Measurements from ENCODE around the gene GSPT1. TPM values are rescaled to one million over a fixed set of nuclear protein-coding genes. Genes with fewer than 3 reads are reported as not detected.
"Not testable (repeated sequence)": the region's sequence is repeated elsewhere in the genome, so short reads cannot be mapped to it uniquely, and the experiment has no call there.

The GSPT1 gene
- total and polyA plus RNA-seq, 4 donors: 60.4 to 98.3 (median 80.3) TPM

DNA sequence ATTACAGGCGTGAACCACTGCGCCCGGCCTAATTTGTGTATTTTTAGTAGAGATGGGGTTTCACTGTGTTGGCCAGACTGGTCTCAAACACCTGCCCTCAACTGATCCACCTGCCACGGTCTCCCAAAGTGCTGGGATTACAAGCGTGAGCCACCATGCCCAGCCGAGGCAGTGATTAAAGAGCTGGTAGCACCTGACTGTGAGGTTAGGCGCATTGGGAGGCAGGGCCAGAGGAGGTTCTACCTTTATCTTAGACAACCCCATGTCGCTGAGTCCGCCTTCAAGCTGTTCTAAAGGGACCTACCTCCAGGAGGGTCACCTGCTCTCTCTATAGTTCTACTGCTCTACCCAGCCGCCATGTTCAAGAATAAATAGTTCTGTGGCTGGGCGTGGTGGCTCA, 72.5 kb downstream of the GSPT1 start:
- no peak for DNase-seq (ENCODE audit: low read depth in 4 of 6, low spot score in 6 of 6)
- Histone ChIP-seq H3K4me3 (ENCODE audit: low read depth, low read length) (no peak overlapping the region), H3K27me3 (ENCODE audit: control insufficient read depth, insufficient read depth, low read length) (no peaks in the 10 kb centered on the region), H3K36me3 (ENCODE audit: control insufficient read depth, insufficient read depth, low read length) (peaks cover 74% of the 10 kb centered on the region), H3K4me1 (ENCODE audit: control insufficient read depth, insufficient read depth, low read length) (no peaks in the 10 kb centered on the region), H3K9me3 (ENCODE audit: control insufficient read depth, insufficient read depth, low read length) (no peaks in the 10 kb centered on the region), H3K27ac (ENCODE audit: low read depth, low read length) (no peak overlapping the region)
- 98% methylated on average over 6 of the region's 11 CpGs for WGBS (ENCODE audit: insufficient coverage)

DNA sequence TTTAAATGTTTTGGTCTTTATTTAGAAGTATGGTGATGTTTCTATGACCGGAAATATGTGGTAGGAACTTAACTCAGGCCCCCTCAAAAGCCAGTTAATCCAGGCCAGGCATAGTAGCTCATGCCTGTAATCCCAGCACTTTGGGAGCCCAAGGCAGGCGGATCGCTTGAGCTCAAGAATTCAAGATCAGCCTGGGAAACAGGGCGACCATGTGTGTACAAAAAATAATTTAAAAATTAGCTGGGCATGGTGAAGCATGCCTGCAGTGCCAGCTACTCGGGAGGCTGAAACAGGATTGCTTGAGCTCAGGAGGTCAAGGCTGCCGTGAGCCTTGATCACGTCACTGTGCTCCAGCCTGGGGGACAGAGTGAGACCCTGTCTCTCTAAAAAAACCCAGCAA, 74.7 kb downstream of the GSPT1 start:
- H3K27me3 ChIP-seq (ENCODE audit: control insufficient read depth, insufficient read depth, low read length): no peaks in the 10 kb centered on the region
- no peak overlapping the region for H3K4me3 ChIP-seq (ENCODE audit: low read depth, low read length)
- H3K4me1 ChIP-seq (ENCODE audit: control insufficient read depth, insufficient read depth, low read length): no peaks in the 10 kb centered on the region
- no peak for DNase-seq (ENCODE audit: low read depth in 4 of 6, low spot score in 6 of 6)
- no peaks in the 10 kb centered on the region for H3K9me3 ChIP-seq (ENCODE audit: control insufficient read depth, insufficient read depth, low read length)
- no peak overlapping the region for H3K27ac ChIP-seq (ENCODE audit: low read depth, low read length)
- 100% methylated on average over 7 of the region's 7 CpGs for WGBS (ENCODE audit: insufficient coverage)
- H3K36me3 ChIP-seq (ENCODE audit: control insufficient read depth, insufficient read depth, low read length): peaks cover 75% of the 10 kb centered on the region

DNA sequence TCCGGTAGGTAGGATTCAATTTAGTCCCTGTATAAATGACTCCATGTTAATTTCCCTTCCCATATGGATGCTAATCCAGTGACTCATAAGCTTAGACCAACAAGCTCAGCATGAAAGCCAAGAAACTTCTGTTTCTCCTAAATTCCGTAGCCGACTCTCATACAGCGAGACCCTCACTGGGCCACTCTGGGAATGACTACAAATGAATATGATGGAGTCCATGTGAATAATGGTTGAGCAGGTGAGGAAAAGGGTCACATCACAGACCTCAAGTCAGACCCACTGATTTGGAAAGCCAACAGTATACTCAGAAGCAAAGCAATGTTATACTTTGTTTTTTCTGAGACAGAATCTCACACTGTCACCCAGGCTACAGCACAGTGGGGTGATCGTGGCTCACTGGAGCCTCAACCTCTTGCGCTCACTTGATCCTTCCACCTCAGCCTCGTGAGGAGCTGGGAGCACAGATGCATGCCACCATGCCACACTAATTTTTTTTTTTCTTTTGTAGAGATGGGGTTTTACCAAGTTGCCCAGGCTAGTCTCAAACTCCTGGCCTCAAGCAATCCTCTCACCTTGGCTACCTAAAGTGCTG, 79.0 kb downstream of the GSPT1 start:
- no peak for DNase-seq (ENCODE audit: low read depth in 4 of 6, low spot score in 6 of 6)
- peaks cover 42% of the 10 kb centered on the region for H3K36me3 ChIP-seq (ENCODE audit: control insufficient read depth, insufficient read depth, low read length)
- no peak overlapping the region for H3K4me3 ChIP-seq (ENCODE audit: low read depth, low read length)
- no peak overlapping the region for H3K27ac ChIP-seq (ENCODE audit: low read depth, low read length)
- H3K9me3 ChIP-seq (ENCODE audit: control insufficient read depth, insufficient read depth, low read length): no peaks in the 10 kb centered on the region
- H3K27me3 ChIP-seq (ENCODE audit: control insufficient read depth, insufficient read depth, low read length): no peaks in the 10 kb centered on the region
- no CpG with 5 or more reads among the region's 7 CpGs for whole genome bisulfite sequencing (ENCODE audit: insufficient coverage)
- H3K4me1 ChIP-seq (ENCODE audit: control insufficient read depth, insufficient read depth, low read length): no peaks in the 10 kb centered on the region

DNA sequence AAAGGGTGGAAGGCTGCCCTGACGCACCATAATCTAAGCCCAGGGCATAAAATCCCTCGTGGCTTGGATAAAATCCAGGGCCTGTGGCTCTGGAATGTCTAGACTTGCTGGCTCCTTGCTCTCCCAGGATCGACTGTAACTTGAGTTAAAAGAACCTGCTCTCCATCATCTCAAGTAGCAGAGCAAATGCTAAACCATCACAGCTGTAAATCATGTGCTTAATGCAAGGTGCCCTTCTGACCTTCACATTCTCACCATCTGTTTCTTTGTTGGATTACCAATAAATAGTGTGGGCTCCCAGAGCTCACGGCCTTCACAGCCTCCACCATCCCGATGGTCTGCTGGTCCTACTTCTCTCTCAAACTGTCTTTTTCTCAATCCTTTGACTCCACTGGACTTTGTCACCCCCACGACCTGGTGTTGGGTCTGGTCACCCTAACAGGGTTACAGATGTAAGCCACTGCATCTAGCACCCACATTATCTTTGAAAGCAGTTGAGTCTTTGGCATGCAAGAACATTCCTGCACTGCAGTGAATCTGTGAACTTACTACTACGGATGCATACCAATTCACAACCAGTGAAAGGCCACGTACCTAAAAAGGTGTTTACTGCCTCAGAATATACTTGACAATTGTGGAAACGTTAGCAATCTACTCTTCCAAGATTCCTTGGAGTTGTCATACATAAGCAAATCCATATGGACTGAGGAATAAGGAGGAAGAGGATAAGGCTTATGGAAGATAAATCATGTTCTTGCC, 79.7 kb downstream of the GSPT1 start:
- no peak overlapping the region for H3K27ac ChIP-seq (ENCODE audit: low read depth, low read length)
- no peak overlapping the region for H3K4me3 ChIP-seq (ENCODE audit: low read depth, low read length)
- no peaks in the 10 kb centered on the region for H3K27me3 ChIP-seq (ENCODE audit: control insufficient read depth, insufficient read depth, low read length)
- no peaks in the 10 kb centered on the region for H3K9me3 ChIP-seq (ENCODE audit: control insufficient read depth, insufficient read depth, low read length)
- no peak for DNase-seq (ENCODE audit: low read depth in 4 of 6, low spot score in 6 of 6)
- WGBS (ENCODE audit: insufficient coverage): 45% methylated on average over 6 of the region's 9 CpGs
- H3K4me1 ChIP-seq (ENCODE audit: control insufficient read depth, insufficient read depth, low read length): no peaks in the 10 kb centered on the region
- peaks cover 40% of the 10 kb centered on the region for H3K36me3 ChIP-seq (ENCODE audit: control insufficient read depth, insufficient read depth, low read length)

DNA sequence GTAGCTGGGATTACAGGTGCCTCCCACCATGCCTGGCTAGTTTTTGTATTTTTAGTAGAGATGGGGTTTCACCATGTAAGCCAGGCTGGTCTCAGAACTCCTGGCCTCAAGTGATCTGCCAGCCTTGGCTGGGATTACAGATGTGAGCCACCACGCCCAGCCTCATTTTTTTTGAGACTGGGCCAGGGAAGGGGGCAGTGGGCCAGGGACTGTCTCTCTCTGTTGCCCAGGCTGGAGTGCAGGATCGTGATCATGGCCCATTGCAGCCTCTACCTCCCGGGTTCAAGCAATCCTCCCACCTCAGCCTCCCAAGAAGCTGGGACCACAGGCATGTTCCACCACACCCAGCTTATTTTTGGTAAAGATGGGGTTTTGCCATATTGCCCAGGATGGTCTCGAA, 80.4 kb downstream of the GSPT1 start:
- 86% methylated on average over 2 of the region's 4 CpGs for WGBS (ENCODE audit: insufficient coverage)
- DNase-seq (ENCODE audit: low read depth in 4 of 6, low spot score in 6 of 6): no peak
- Histone ChIP-seq H3K27me3 (ENCODE audit: control insufficient read depth, insufficient read depth, low read length) (no peaks in the 10 kb centered on the region), H3K4me3 (ENCODE audit: low read depth, low read length) (no peak overlapping the region), H3K4me1 (ENCODE audit: control insufficient read depth, insufficient read depth, low read length) (no peaks in the 10 kb centered on the region), H3K9me3 (ENCODE audit: control insufficient read depth, insufficient read depth, low read length) (no peaks in the 10 kb centered on the region), H3K36me3 (ENCODE audit: control insufficient read depth, insufficient read depth, low read length) (peaks cover 37% of the 10 kb centered on the region), H3K27ac (ENCODE audit: low read depth, low read length) (no peak overlapping the region)

DNA sequence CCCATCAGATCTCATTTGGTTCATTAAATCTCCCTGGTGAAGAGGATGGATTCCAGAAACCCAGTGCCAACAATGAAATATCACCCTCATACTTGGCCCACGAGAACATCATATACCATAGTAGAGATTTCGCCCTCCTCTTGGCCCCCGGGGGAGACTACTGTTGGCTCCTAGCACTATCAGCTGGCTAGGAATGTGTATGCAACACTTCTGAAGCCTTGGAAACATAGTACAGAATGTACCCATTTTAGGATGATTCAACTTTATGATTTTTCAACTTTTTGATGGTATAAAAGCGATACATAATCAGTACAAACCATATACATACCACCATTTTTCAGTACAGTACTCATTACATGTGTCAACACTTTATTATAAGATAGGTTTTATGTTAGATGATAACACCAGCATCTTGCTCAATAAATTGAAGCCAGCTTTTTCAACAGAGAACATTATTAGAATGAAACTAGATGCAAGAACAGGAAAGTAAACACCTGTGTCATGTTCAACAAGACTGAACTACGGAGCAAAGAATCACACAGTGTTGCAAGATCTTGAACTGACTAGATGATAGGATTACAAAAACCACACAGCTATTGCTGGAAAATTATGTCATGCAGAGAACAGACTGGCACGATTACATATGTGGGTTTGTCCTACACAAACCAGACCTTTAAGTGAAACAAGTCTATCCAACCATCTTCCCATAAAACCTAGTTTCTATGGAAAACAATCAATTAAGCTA, 81.6 kb downstream of the GSPT1 start:
- no peak overlapping the region for H3K4me3 ChIP-seq (ENCODE audit: low read depth, low read length)
- no peaks in the 10 kb centered on the region for H3K4me1 ChIP-seq (ENCODE audit: control insufficient read depth, insufficient read depth, low read length)
- peak in 1 of 6 donors; percentile 46 for DNase-seq (ENCODE audit: low read depth in 4 of 6, low spot score in 6 of 6)
- peaks cover 25% of the 10 kb centered on the region for H3K36me3 ChIP-seq (ENCODE audit: control insufficient read depth, insufficient read depth, low read length)
- H3K27ac ChIP-seq (ENCODE audit: low read depth, low read length): no peak overlapping the region
- H3K27me3 ChIP-seq (ENCODE audit: control insufficient read depth, insufficient read depth, low read length): no peaks in the 10 kb centered on the region
- WGBS (ENCODE audit: insufficient coverage): no CpG with 5 or more reads among the region's 6 CpGs
- H3K9me3 ChIP-seq (ENCODE audit: control insufficient read depth, insufficient read depth, low read length): no peaks in the 10 kb centered on the region

DNA sequence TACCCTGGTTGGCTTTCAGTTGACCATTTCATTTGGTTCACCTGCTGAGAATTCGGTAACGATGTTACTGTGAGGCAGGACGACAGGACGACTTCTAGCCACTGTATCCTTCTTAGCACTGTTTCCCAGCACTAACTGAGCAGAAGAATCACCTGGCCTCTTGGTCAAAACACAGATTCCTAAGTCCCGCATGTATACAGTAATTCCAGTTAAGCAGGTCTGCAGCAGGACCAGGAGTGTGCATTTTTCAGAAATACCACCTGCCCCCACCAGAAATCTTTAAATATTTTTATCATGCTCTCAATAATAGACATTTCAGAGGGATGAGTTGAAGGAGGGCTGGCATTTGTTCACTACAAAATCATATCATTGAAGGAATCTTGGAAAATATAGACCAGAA, 87.1 kb downstream of the GSPT1 start:
- Histone ChIP-seq H3K4me3 (ENCODE audit: low read depth, low read length) (no peak overlapping the region), H3K36me3 (ENCODE audit: control insufficient read depth, insufficient read depth, low read length) (no peaks in the 10 kb centered on the region), H3K27ac (ENCODE audit: low read depth, low read length) (no peak overlapping the region), H3K9me3 (ENCODE audit: control insufficient read depth, insufficient read depth, low read length) (no peaks in the 10 kb centered on the region), H3K4me1 (ENCODE audit: control insufficient read depth, insufficient read depth, low read length) (no peaks in the 10 kb centered on the region), H3K27me3 (ENCODE audit: control insufficient read depth, insufficient read depth, low read length) (no peaks in the 10 kb centered on the region)
- no peak for DNase-seq (ENCODE audit: low read depth in 4 of 6, low spot score in 6 of 6)
- 96% methylated on average over 5 of the region's 5 CpGs for WGBS (ENCODE audit: insufficient coverage)

DNA sequence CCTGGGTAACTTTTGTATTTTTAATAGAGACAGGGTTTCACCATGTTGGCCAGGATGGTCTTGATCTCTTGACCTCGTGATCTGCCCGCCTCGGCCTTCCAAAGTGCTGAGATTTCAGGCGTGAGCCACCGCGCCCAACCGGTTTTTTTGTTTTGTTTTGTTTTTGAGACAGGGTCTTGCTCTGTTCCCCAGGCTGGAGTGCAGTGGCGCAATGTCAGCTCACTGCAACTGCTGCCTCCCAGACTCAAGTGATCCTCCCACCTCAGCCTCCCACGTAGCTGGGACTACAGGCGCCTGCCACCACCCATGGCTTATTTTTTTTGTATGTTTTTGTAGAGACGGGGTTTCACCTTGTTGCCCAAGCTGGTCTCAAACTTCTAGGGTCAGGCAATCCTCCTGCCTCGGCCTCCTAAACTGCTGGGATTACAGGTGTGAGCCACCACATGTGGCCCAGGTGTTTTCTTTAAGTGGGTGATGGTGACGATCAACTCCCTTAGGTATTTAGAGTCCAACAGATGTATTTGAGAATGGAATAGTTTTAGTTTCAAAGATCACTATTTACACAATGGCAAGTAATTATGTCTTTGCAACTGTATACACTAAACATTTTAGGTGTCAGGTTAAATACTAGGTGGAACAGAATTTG, 90.1 kb downstream of the GSPT1 start:
- WGBS (ENCODE audit: insufficient coverage): 100% methylated on average over 4 of the region's 13 CpGs
- not testable (repeated sequence) for DNase-seq (ENCODE audit: low read depth in 4 of 6, low spot score in 6 of 6); H3K27me3 ChIP-seq (ENCODE audit: control insufficient read depth, insufficient read depth, low read length); H3K4me3 ChIP-seq (ENCODE audit: low read depth, low read length); H3K4me1 ChIP-seq (ENCODE audit: control insufficient read depth, insufficient read depth, low read length); H3K36me3 ChIP-seq (ENCODE audit: control insufficient read depth, insufficient read depth, low read length); H3K27ac ChIP-seq (ENCODE audit: low read depth, low read length); H3K9me3 ChIP-seq (ENCODE audit: control insufficient read depth, insufficient read depth, low read length)

DNA sequence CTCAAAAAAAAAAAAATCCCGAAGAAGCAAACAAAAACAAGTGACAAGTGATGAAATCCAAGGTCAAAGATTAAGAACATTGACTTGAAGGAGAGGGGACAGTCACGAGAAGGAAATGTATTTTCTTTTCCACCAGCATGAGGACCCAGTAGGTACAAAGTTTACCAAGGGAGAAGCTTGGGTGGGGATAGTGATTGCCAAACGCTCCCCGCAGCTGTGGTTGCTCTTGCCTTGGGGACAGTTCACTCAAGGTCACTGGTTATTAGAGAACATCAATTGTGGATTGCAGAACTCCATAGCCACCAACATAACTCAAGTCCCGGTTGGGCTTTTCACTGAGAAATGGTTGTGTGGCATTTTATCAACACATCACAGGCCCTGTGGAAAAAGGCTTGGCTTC, 91.4 kb downstream of the GSPT1 start:
- Histone ChIP-seq H3K36me3 (ENCODE audit: control insufficient read depth, insufficient read depth, low read length) (no peaks in the 10 kb centered on the region), H3K27me3 (ENCODE audit: control insufficient read depth, insufficient read depth, low read length) (no peaks in the 10 kb centered on the region), H3K4me3 (ENCODE audit: low read depth, low read length) (no peak overlapping the region), H3K27ac (ENCODE audit: low read depth, low read length) (no peak overlapping the region), H3K4me1 (ENCODE audit: control insufficient read depth, insufficient read depth, low read length) (no peaks in the 10 kb centered on the region), H3K9me3 (ENCODE audit: control insufficient read depth, insufficient read depth, low read length) (no peaks in the 10 kb centered on the region)
- no peak for DNase-seq (ENCODE audit: low read depth in 4 of 6, low spot score in 6 of 6)
- 100% methylated on average over 1 of the region's 5 CpGs for WGBS (ENCODE audit: insufficient coverage)
